H1 (cell line): ENCODE results near the gene TBR1. TPM values are rescaled to one million over a fixed set of nuclear protein-coding genes. Genes with fewer than 3 reads are reported as not detected.

Source experiments
- CTCF ChIA-PET: fragments of 300-600 bp; sonication (Branson Sonifier 250); formaldehyde crosslinking; loops from one replicate; lab custom pipeline; 2021; ENCODE audit not compliant: partially characterized antibody; lab: Charles Lee
- POLR2A ChIA-PET: fragments of 300-600 bp; sonication (Branson Sonifier 250); formaldehyde crosslinking; loops from one replicate; lab custom pipeline; 2021; ENCODE audit warnings: inconsistent platforms; ENCODE audit not compliant: partially characterized antibody; lab: Charles Lee
- DNase-seq, 2 experiments: peaks; one replicate each; pipeline versions ENCODE4 v3.0.0 to v3.0.0-alpha.2; 2010 to 2022; ENCODE audit warnings: low spot score in 2 of 2, low read depth in 1 of 2, mixed read lengths in 1 of 2
- FAIRE-seq: peaks from 2 replicates; lab custom pipeline; 2011; peaks lifted over from hg19 to GRCh38; lab: Jason Lieb, UNC
- H2AFZ ChIP-seq: 2 replicates; pipeline ENCODE4 v1.8.1; 2012; ENCODE audit warnings: low read length, inconsistent platforms
- H2AK5ac ChIP-seq: 2 replicates; pipeline ENCODE4 v1.6.1; 2013; ENCODE audit warnings: low read depth, low read length
- H2BK120ac ChIP-seq: replicated peaks from 2 replicates; pipeline ENCODE3; 2013; ENCODE audit warnings: low read depth, low read length, inconsistent platforms
- H2BK12ac ChIP-seq: 2 replicates; pipeline ENCODE4 v1.6.1; 2013; ENCODE audit warnings: low read depth, low read length
- H2BK15ac ChIP-seq: 2 replicates; pipeline ENCODE4 v1.6.1; 2013; ENCODE audit warnings: low read length
- H2BK20ac ChIP-seq: 2 replicates; pipeline ENCODE4 v1.6.1; 2013; ENCODE audit warnings: low read length
- H2BK5ac ChIP-seq: 2 replicates; pipeline ENCODE4 v1.6.1; 2013; ENCODE audit warnings: low read depth, low read length
- H3K14ac ChIP-seq: 2 replicates; pipeline ENCODE4 v1.6.1; 2013; ENCODE audit warnings: inconsistent platforms; ENCODE audit not compliant: insufficient read length
- H3K18ac ChIP-seq: 2 replicates; pipeline ENCODE4 v1.6.1; 2013; ENCODE audit warnings: low read length; ENCODE audit errors: extremely low read depth
- H3K23ac ChIP-seq: 2 replicates; pipeline ENCODE4 v1.6.1; 2013; ENCODE audit warnings: inconsistent platforms; ENCODE audit not compliant: insufficient read length
- H3K23me2 ChIP-seq: 2 replicates; pipeline ENCODE4 v1.6.1; 2013; ENCODE audit warnings: low read depth, low read length
- H3K27ac ChIP-seq: 2 replicates; pipeline ENCODE4 v1.6.1; 2011; ENCODE audit warnings: low read depth, low read length, inconsistent platforms
- H3K27me3 ChIP-seq, 4 experiments: replicated peaks in 1 of 4; 1 replicate in 1 of 4; 2 replicates in 3 of 4; pipeline versions ENCODE4 v1.6.1 to v1.8.1; 2011 to 2013; ENCODE audit warnings: low read length in 3 of 4, mild to moderate bottlenecking in 3 of 4, inconsistent platforms in 2 of 4, mixed read lengths in 2 of 4, moderate library complexity in 1 of 4; ENCODE audit not compliant: control insufficient read depth in 3 of 4, insufficient read depth in 3 of 4; ENCODE audit errors: extremely low read depth in 1 of 4
- H3K36me3 ChIP-seq, 4 experiments: 2 replicates each; pipeline versions ENCODE4 v1.6.1 to v1.8.1; 2011 to 2013; ENCODE audit warnings: mild to moderate bottlenecking in 4 of 4, low read length in 3 of 4, moderate library complexity in 2 of 4, control low read depth in 1 of 4, inconsistent platforms in 1 of 4; ENCODE audit not compliant: insufficient read depth in 4 of 4, control insufficient read depth in 2 of 4
- H3K4ac ChIP-seq: replicated peaks from 2 replicates; pipeline ENCODE3; 2013; ENCODE audit warnings: low read length, low read depth, mixed read lengths, inconsistent platforms; ENCODE audit not compliant: insufficient read length
- H3K4me1 ChIP-seq, 4 experiments: replicated peaks in 1 of 4; 1 replicate in 1 of 4; 2 replicates in 3 of 4; pipeline versions ENCODE4 v1.6.1 to v1.8.1; 2011 to 2013; ENCODE audit warnings: low read length in 3 of 4, inconsistent platforms in 2 of 4, mixed read lengths in 1 of 4; ENCODE audit not compliant: insufficient read depth in 4 of 4, control insufficient read depth in 3 of 4
- H3K4me2 ChIP-seq, 2 experiments: 2 replicates each; pipeline versions ENCODE4 v1.6.1 to v1.8.1; 2011 to 2013; ENCODE audit warnings: low read depth in 2 of 2, low read length in 2 of 2, control low read depth in 1 of 2, inconsistent platforms in 1 of 2, mild to moderate bottlenecking in 1 of 2; ENCODE audit not compliant: insufficient read depth in 1 of 2
- H3K4me3 ChIP-seq, 4 experiments: fragments of 200-600, 300-600 bp in 1 of 4; sonication (generic), shearing (Covaris generic), sonication (Bioruptor Twin) in 1 of 4; 2 replicates each; pipeline versions ENCODE4 v1.5.1 to v1.8.1; 2011 to 2016; ENCODE audit warnings: low read length in 4 of 4, low read depth in 3 of 4, control low read depth in 2 of 4, inconsistent platforms in 2 of 4, mild to moderate bottlenecking in 2 of 4, mixed read lengths in 1 of 4, moderate library complexity in 1 of 4; ENCODE audit not compliant: insufficient read depth in 2 of 4; ENCODE audit errors: extremely low read depth in 1 of 4
- H3K56ac ChIP-seq: replicated peaks from 2 replicates; pipeline ENCODE3; 2013; ENCODE audit warnings: low read depth, mild to moderate bottlenecking, mixed read lengths, low read length, inconsistent platforms; ENCODE audit not compliant: insufficient read length
- H3K79me1 ChIP-seq: 2 replicates; pipeline ENCODE4 v1.6.1; 2013; ENCODE audit warnings: low read depth, low read length, control low read depth
- H3K79me2 ChIP-seq, 2 experiments: 2 replicates each; pipeline versions ENCODE4 v1.6.1 to v1.8.1; 2012 to 2013; ENCODE audit warnings: low read length in 2 of 2, mild to moderate bottlenecking in 2 of 2, inconsistent platforms in 1 of 2; ENCODE audit not compliant: insufficient read depth in 2 of 2, control insufficient read depth in 1 of 2
- H3K9ac ChIP-seq, 4 experiments: replicated peaks in 1 of 4; 1 replicate in 1 of 4; 2 replicates in 3 of 4; pipeline versions ENCODE4 v1.6.1 to v1.8.1; 2011 to 2013; ENCODE audit warnings: low read depth in 3 of 4, low read length in 3 of 4, control low read depth in 2 of 4, mild to moderate bottlenecking in 2 of 4, moderate library complexity in 2 of 4, inconsistent platforms in 1 of 4; ENCODE audit errors: extremely low read depth in 1 of 4
- H3K9me3 ChIP-seq, 2 experiments: 2 replicates each; pipeline versions ENCODE4 v1.6.1 to v1.8.1; 2012 to 2013; ENCODE audit warnings: mild to moderate bottlenecking in 2 of 2, moderate library complexity in 2 of 2, control low read depth in 1 of 2, inconsistent platforms in 1 of 2, low read depth in 1 of 2, low read length in 1 of 2, mixed read lengths in 1 of 2; ENCODE audit not compliant: insufficient read depth in 2 of 2
- H4K20me1 ChIP-seq, 2 experiments: replicated peaks in 1 of 2; 2 replicates each; pipeline versions ENCODE3 to v1.8.1; 2011 to 2013; ENCODE audit warnings: inconsistent platforms in 2 of 2, low read length in 2 of 2, mild to moderate bottlenecking in 1 of 2; ENCODE audit not compliant: insufficient read depth in 2 of 2, control insufficient read depth in 1 of 2
- H4K5ac ChIP-seq: 2 replicates; pipeline ENCODE4 v1.6.1; 2013; ENCODE audit warnings: low read length, low read depth, mixed read lengths, inconsistent platforms; ENCODE audit not compliant: insufficient read length
- H4K8ac ChIP-seq: 2 replicates; pipeline ENCODE4 v1.8.0; 2013; ENCODE audit warnings: mild to moderate bottlenecking, moderate library complexity, low read length, inconsistent platforms; ENCODE audit not compliant: insufficient read depth; ENCODE audit errors: extremely low read depth
- H4K91ac ChIP-seq: replicated peaks from 2 replicates; pipeline ENCODE3; 2013; ENCODE audit warnings: low read length, mixed read lengths, inconsistent platforms; ENCODE audit not compliant: insufficient read length
- BACH1 ChIP-seq: IDR thresholded peaks from 2 replicates; pipeline ENCODE4 v1.6.1; 2012; ENCODE audit warnings: low read length, improper control_type of control experiment
- CBX5 ChIP-seq: fragments of 300-800, 300-1000 bp; sonication (generic); IDR thresholded peaks from 2 replicates; pipeline ENCODE4 v1.7.1; 2016; ENCODE audit warnings: antibody characterized with exemption, low read length, low read depth
- CHD1 ChIP-seq: IDR thresholded peaks from 2 replicates; pipeline ENCODE4 v1.6.1; 2012; ENCODE audit warnings: low read depth, low read length, improper control_type of control experiment
- EP300 ChIP-seq, 2 experiments: IDR thresholded peaks; 1 replicate in 1 of 2; 2 replicates in 1 of 2; pipeline ENCODE4 v1.6.1; 2011 to 2012; ENCODE audit warnings: low read depth in 2 of 2, low read length in 2 of 2, mild to moderate bottlenecking in 2 of 2, borderline replicate concordance in 1 of 2, inconsistent platforms in 1 of 2, moderate library complexity in 1 of 2
- FOSL1 ChIP-seq: IDR thresholded peaks from 2 replicates; pipeline ENCODE4 v1.6.1; 2011; ENCODE audit warnings: mild to moderate bottlenecking, low read depth, low read length, moderate library complexity; ENCODE audit not compliant: insufficient read depth
- GABPA ChIP-seq: IDR thresholded peaks from 2 replicates; pipeline ENCODE4 v1.6.1; 2011; ENCODE audit warnings: mild to moderate bottlenecking, low read length, moderate library complexity, borderline replicate concordance; ENCODE audit not compliant: insufficient read depth
- POLR2A ChIP-seq, 2 experiments: IDR thresholded peaks; 1 replicate in 1 of 2; 2 replicates in 1 of 2; pipeline ENCODE4 v1.6.1; 2011; ENCODE audit warnings: low read depth in 2 of 2, low read length in 2 of 2, mild to moderate bottlenecking in 2 of 2; ENCODE audit errors: control extremely low read depth in 1 of 2
- RNF2 ChIP-seq: fragments of 200-900, 300-1000 bp; sonication (generic); IDR thresholded peaks from 2 replicates; pipeline ENCODE4 v1.7.1; 2016; ENCODE audit warnings: borderline replicate concordance, low read depth, mild to moderate bottlenecking, antibody characterized with exemption, low read length; ENCODE audit not compliant: poor library complexity, severe bottlenecking; ENCODE audit errors: missing control alignments
- SAP30 ChIP-seq: fragments of 300-600 bp; sonication (generic); IDR thresholded peaks from 2 replicates; pipeline ENCODE4 v1.7.1; 2012; ENCODE audit warnings: low read length, moderate library complexity, mild to moderate bottlenecking, inconsistent platforms; ENCODE audit not compliant: insufficient read depth, insufficient replicate concordance
- SIX5 ChIP-seq: IDR thresholded peaks from 2 replicates; pipeline ENCODE4 v1.6.1; 2011; ENCODE audit warnings: mild to moderate bottlenecking, low read depth, low read length
- SP1 ChIP-seq: IDR thresholded peaks from 2 replicates; pipeline ENCODE4 v1.6.1; 2011; ENCODE audit warnings: low read depth, low read length
- WGBS, 2 experiments: shearing (Covaris generic) in 1 of 2; methylation state at CpG; one replicate each; pipeline versions ENCODE4 v1.1.6 to v1.1.7; 2013 to 2015; ENCODE audit warnings: low lambda C conversion rate in 2 of 2, mixed read lengths in 2 of 2, inconsistent platforms in 1 of 2, low coverage in 1 of 2, missing lambda C conversion rate in 1 of 2; ENCODE audit not compliant: insufficient replicate concordance in 2 of 2, insufficient coverage in 1 of 2, insufficient read length in 1 of 2; ENCODE audit errors: extremely low coverage in 1 of 2, missing lambda C conversion rate in 1 of 2; 5-methylcytosine and 5-hydroxymethylcytosine counted together
- polyA plus RNA-seq, 7 experiments: library from polyadenylated mRNA; depleted of rRNA in 3 of 7; stranded (reverse) in 5 of 7; unstranded in 2 of 7; fragments of >200 nt in 5 of 7; fragments of 200-250 nt in 2 of 7; gene quantifications; 1 replicate in 5 of 7; 2 replicates in 1 of 7; 4 replicates in 1 of 7; pipeline versions ENCODE4 v1.2.1 to v1.2.3, GENCODE V29; 2011 to 2013; ENCODE audit warnings: missing spikeins in 2 of 7, mixed read lengths in 2 of 7
- total RNA-seq: library from RNA; stranded (reverse); fragmentation: NEBNext Ultra II Directional; extraction: Animal tissue kit (Norgen Biotek cat#: 25700); gene quantifications from 2 replicates; pipeline ENCODE4 v1.2.1, GENCODE V29; 2021
- TF ChIP-seq, protein P1 (sequence below): IDR thresholded peaks from 2 replicates; pipeline ENCODE4 v1.6.1; 2011; ENCODE audit warnings: low read length, improper control_type of control experiment

TBR1 gene
- total and polyA plus RNA-seq, 2 of the 8 experiments (the other 6 are each of a cell fraction or from before 2014, with no cell fraction given): not detected

DNA sequence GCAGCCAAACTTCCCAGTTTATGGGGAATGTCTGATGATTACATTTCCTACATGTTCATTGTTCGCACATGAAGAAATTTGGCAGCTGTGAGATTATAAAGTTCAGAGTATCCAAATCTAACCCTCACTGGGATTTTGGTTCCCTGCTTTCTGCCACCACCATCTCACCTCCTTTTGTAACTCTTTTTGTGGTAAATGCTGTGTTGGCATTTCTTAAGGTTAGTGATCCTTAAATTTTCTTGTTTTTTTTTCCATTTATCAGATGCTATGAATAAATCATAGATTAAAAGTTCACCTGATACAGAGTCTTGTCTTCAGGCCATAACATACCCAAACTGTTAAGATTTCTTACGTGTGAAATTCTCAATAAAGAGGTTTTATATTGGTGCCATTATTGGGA is 8.5 kb upstream of the TBR1 start:
- Histone ChIP-seq H2BK20ac (no peak overlapping the region), H3K4me3 (no peak overlapping the region), H4K8ac (no peak overlapping the region), H3K79me1 (no peaks in the 10 kb centered on the region), H2AK5ac (no peak overlapping the region), H3K9me3 (no peaks in the 10 kb centered on the region), H2BK120ac (no peak overlapping the region), H3K79me2 (no peaks in the 10 kb centered on the region), H2AFZ (no peak overlapping the region), H3K9ac (no peak overlapping the region), H4K5ac (no peak overlapping the region), H3K18ac (no peak overlapping the region), H4K91ac (no peak overlapping the region), H3K27ac (no peak overlapping the region), H3K4ac (no peak overlapping the region), H4K20me1 (no peaks in the 10 kb centered on the region), H3K27me3 (no peaks in the 10 kb centered on the region; a peak in 1 of 7 replicates), H3K23me2 (no peaks in the 10 kb centered on the region), H3K4me1 (no peaks in the 10 kb centered on the region), H2BK15ac (no peak overlapping the region), H3K23ac (no peak overlapping the region), H3K4me2 (no peak overlapping the region), H3K56ac (no peak overlapping the region), H3K14ac (no peak overlapping the region), H2BK5ac (no peak overlapping the region), H3K36me3 (peaks cover 0 to 8% (median 1%) of the 10 kb centered on the region in 4 experiments; a peak in 2 of 8 replicates), H2BK12ac (no peak overlapping the region)
- FAIRE-seq: no peak
- POLR2A ChIA-PET: no interaction called here
- TF ChIP-seq FOSL1 (no peak), CBX5 (no peak), SIX5 (no peak), SAP30 (no peak), POLR2A (IDR thresholded peaks at IDR 0.05; ENCODE audit: control extremely low read depth in 1 of 2, low read depth in 2 of 2, low read length in 2 of 2) (no peak), RNF2 (no peak), BACH1 (no peak), SP1 (no peak), CHD1 (no peak), EP300 (IDR thresholded peaks at IDR 0.05; ENCODE audit: borderline replicate concordance in 1 of 2, low read depth in 2 of 2, low read length in 2 of 2) (no peak), GABPA (no peak)
- TF ChIP-seq, protein P1, sequence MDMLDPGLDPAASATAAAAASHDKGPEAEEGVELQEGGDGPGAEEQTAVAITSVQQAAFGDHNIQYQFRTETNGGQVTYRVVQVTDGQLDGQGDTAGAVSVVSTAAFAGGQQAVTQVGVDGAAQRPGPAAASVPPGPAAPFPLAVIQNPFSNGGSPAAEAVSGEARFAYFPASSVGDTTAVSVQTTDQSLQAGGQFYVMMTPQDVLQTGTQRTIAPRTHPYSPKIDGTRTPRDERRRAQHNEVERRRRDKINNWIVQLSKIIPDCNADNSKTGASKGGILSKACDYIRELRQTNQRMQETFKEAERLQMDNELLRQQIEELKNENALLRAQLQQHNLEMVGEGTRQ: no peak
- CTCF ChIA-PET: interaction anchor here (0.8 kb wide), 1 partner anchor 20 kb away, joined by 3 read pairs; no protein-coding TSS in a partner anchor
- WGBS, 2 experiments: 88% methylated on average over 2 of the region's 2 CpGs; no CpG with 5 or more reads in 1 of the 2 experiments
- DNase-seq: no peak
